ENCODE data around the gene RPL37. TPM values are rescaled to one million over a fixed set of nuclear protein-coding genes. Genes with fewer than 3 reads are reported as not detected.

Gene RPL37
- polyA plus RNA-seq, 3 donors, result 2,117 to 2,258 (median 2,192) TPM

Other genes starting within 250 kb of the RPL37 start
- 10 to 100 TPM in 2 of 3 donors, 1 to 10 TPM in 1; 9.5 to 14.3 (median 12.2) TPM for gene PTGER4, start 155.3 kb downstream of the RPL37 start, polyA plus RNA-seq (ENCODE audit: insufficient read length in 3 of 3)
- 10 to 100 TPM; 40.4 to 44.8 (median 44.1) TPM for gene TTC33, start 79.3 kb downstream of the RPL37 start, polyA plus RNA-seq (ENCODE audit: insufficient read length in 3 of 3)
- 10 to 100 TPM; 76.0 to 81.4 (median 80.8) TPM for gene PRKAA1, start 36.8 kb downstream of the RPL37 start, polyA plus RNA-seq (ENCODE audit: insufficient read length in 3 of 3)
- gene CARD6, start 6.1 kb upstream of the RPL37 start, polyA plus RNA-seq (ENCODE audit: insufficient read length in 3 of 3), result 1 to 10 TPM; 3.2 to 3.4 (median 3.3) TPM
- 100 to 1,000 TPM; 179 to 208 (median 206) TPM for gene C7, start 74.3 kb upstream of the RPL37 start, polyA plus RNA-seq (ENCODE audit: insufficient read length in 3 of 3)
- under 1 TPM in 2 of 3 donors, not detected in 1; 0.14 to 0.17 TPM for gene MROH2B, start 236.1 kb upstream of the RPL37 start, polyA plus RNA-seq (ENCODE audit: insufficient read length in 3 of 3)